A673 (cell line): ENCODE measurements around the gene RBM3. TPM values are rescaled to one million over a fixed set of nuclear protein-coding genes. Genes with fewer than 3 reads are reported as not detected.

Source experiments
- BruUV-seq: library from RNA; stranded (reverse); fragments of 400-500 nt; replicated peaks from 2 replicates; lab custom pipeline; 2021; lab: Mats Ljungman, UMichigan
- CTCF ChIA-PET: fragments of 300-600 bp; sonication (Branson Sonifier 250); formaldehyde crosslinking; loops from one replicate; lab custom pipeline; 2022; ENCODE audit warnings: antibody characterized with exemption; lab: Charles Lee
- POLR2A ChIA-PET: fragments of 300-600 bp; sonication (Branson Sonifier 250); formaldehyde crosslinking; loops from one replicate; lab custom pipeline; 2022; ENCODE audit warnings: antibody characterized with exemption; ENCODE audit not compliant: low non-redundant PET; lab: Charles Lee
- DNase-seq: peaks from one replicate; pipeline ENCODE4 v3.0.0-alpha.2; 2015; ENCODE audit warnings: low spot score
- H3K27ac ChIP-seq: fragments of 200-600 bp; sonication (generic); 2 replicates; pipeline ENCODE4 v1.5.1; 2016; ENCODE audit warnings: mixed run types, low read depth, mild to moderate bottlenecking, mixed read lengths, antibody characterized with exemption, low read length; ENCODE audit not compliant: poor library complexity, severe bottlenecking
- H3K27me3 ChIP-seq: fragments of 200-600 bp; sonication (generic); replicated peaks from 2 replicates; pipeline ENCODE4 v1.6.1; 2017; ENCODE audit warnings: mixed run types, low read depth, mild to moderate bottlenecking, mixed read lengths, antibody characterized with exemption, low read length; ENCODE audit not compliant: insufficient read depth, poor library complexity
- H3K36me3 ChIP-seq: fragments of 200-600 bp; sonication (generic); 2 replicates; pipeline ENCODE4 v1.6.1; 2016; ENCODE audit warnings: mixed run types, mild to moderate bottlenecking, mixed read lengths, antibody characterized with exemption, low read length; ENCODE audit not compliant: insufficient read depth, poor library complexity, severe bottlenecking
- H3K4me1 ChIP-seq: fragments of 200-600 bp; sonication (generic); 2 replicates; pipeline ENCODE4 v1.6.1; 2017; ENCODE audit warnings: mixed run types, mild to moderate bottlenecking, mixed read lengths, antibody characterized with exemption, low read length; ENCODE audit not compliant: insufficient read depth, poor library complexity, severe bottlenecking
- H3K4me3 ChIP-seq: fragments of 200-600 bp; sonication (generic); 2 replicates; pipeline ENCODE4 v1.5.1; 2016; ENCODE audit warnings: low read depth, mixed run types, mild to moderate bottlenecking, mixed read lengths, low read length; ENCODE audit not compliant: poor library complexity, severe bottlenecking
- H3K9me3 ChIP-seq: fragments of 200-600 bp; sonication (generic); 2 replicates; pipeline ENCODE4 v1.6.1; 2016; ENCODE audit warnings: mixed run types, low read depth, mild to moderate bottlenecking, mixed read lengths, antibody characterized with exemption, low read length; ENCODE audit not compliant: poor library complexity, severe bottlenecking
- EZH2 ChIP-seq: fragments of 200-600 bp; sonication (generic); IDR thresholded peaks from 2 replicates; pipeline ENCODE4 v1.6.1; 2017; ENCODE audit warnings: borderline replicate concordance, low read depth, mild to moderate bottlenecking, mixed read lengths, antibody characterized with exemption, low read length; ENCODE audit not compliant: poor library complexity, severe bottlenecking
- intact Hi-C: fragments of 100-400 bp; cut with micrococcal nuclease; formaldehyde crosslinking; loops from one replicate; pipeline ENCODE4 v1.10.0; 2022; ENCODE audit not compliant: unreplicated experiment
- total RNA-seq: library from RNA; stranded (reverse); gene quantifications from 2 replicates; pipeline ENCODE4 v1.2.3, GENCODE V29; 2021
- TF ChIP-seq, protein P1 (sequence below): fragments of 300-800, 200-600 bp; sonication (generic); conservative IDR thresholded peaks from 2 replicates; pipeline ENCODE4 v1.5.1; 2017; ENCODE audit warnings: low read depth, mild to moderate bottlenecking, antibody characterized with exemption, low read length, moderate library complexity, mixed read lengths

Gene RBM3
- total RNA-seq, 1 experiment from 2014 or later: 259 TPM

DNA sequence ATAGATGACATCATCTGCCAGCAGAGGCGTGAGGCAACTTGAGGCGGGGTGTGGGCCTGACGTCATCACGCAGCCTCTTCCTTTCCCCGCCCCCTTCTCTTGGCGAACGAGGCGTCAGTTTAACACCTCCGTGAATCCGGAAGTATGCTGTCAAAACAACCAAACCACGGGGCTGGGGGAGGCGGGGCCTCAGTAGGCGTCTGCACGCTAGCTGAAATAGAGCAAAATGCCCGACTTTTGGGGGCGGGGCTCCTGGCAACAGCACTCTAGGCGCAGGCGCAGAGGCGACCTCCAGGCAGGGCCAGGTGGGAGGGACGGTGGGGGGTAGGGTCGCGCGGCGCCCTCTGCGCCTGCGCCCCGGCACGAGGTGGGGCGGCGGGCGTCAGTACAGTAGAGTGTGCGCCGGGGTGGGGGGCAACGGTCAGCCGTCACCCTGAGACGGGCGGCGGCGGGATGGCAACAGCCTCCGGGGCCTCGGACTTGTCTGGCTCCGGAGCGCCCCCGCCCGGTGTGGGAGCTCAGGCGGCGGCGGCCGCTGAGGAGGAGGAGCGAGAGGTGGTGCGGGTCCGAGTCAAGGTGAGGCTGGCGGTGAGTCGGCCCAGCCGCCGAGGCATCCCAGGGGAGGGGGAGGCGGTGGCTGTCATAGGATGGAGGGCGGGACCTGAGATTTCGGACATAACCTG, 34.8 kb upstream of the RBM3 start, which contains the start of gene TBC1D25:
TSS of gene TBC1D25 (plus strand) at position 370 of the 683 bp plus-strand sequence. CDS start at position 454, 84 bp downstream.
- H3K27ac ChIP-seq: peak within 1 kb of the TSS; percentile 70
- no peaks in the 10 kb centered on the region for H3K27me3 ChIP-seq
- intact Hi-C loops: no loop called here
- peak within 1 kb of the TSS; percentile 71 for H3K4me3 ChIP-seq
- CTCF ChIA-PET: interaction anchor here (0.6 to 0.7 kb wide), 5 partner anchors 10 to 253 kb away, joined by 3 to 6 read pairs (median 6); no protein-coding TSS in a partner anchor
- no TSS peak for BruUV-seq
- TF ChIP-seq, protein P1, sequence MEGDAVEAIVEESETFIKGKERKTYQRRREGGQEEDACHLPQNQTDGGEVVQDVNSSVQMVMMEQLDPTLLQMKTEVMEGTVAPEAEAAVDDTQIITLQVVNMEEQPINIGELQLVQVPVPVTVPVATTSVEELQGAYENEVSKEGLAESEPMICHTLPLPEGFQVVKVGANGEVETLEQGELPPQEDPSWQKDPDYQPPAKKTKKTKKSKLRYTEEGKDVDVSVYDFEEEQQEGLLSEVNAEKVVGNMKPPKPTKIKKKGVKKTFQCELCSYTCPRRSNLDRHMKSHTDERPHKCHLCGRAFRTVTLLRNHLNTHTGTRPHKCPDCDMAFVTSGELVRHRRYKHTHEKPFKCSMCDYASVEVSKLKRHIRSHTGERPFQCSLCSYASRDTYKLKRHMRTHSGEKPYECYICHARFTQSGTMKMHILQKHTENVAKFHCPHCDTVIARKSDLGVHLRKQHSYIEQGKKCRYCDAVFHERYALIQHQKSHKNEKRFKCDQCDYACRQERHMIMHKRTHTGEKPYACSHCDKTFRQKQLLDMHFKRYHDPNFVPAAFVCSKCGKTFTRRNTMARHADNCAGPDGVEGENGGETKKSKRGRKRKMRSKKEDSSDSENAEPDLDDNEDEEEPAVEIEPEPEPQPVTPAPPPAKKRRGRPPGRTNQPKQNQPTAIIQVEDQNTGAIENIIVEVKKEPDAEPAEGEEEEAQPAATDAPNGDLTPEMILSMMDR: peak; percentile 44
- TF ChIP-seq EZH2: no peak
- DNase-seq: peak; percentile 97
- no peaks in the 10 kb centered on the region for H3K4me1 ChIP-seq
- no peaks in the 10 kb centered on the region for H3K36me3 ChIP-seq
- no peaks in the 10 kb centered on the region for H3K9me3 ChIP-seq
- POLR2A ChIA-PET: no interaction called here

DNA sequence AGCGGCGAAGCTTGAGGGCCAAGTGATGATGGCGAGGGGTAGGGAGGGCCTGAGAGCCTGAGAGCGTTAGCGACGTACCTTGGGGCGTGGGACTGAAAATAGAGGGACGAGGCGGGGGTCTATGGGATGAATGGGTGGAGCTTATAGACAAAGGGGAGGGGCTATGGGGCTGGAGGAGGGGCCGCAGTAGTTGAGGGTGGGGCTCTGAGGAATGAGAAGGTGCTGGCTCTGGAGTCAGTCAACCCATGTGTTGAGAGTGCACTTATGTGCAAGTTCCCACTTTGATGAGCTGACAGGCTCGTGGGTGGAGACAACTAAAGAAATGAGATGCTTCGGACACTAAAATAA, 34.3 kb upstream of the RBM3 start:
- POLR2A ChIA-PET: no interaction called here
- H3K36me3 ChIP-seq: no peaks in the 10 kb centered on the region
- BruUV-seq: no TSS peak
- intact Hi-C loops: no loop called here
- DNase-seq: peak; percentile 57
- peak overlapping the region; percentile 70 for H3K27ac ChIP-seq
- peak overlapping the region; percentile 71 for H3K4me3 ChIP-seq
- CTCF ChIA-PET: interaction anchor here (0.6 kb wide), 1 partner anchor 10 kb away, joined by 3 read pairs; no protein-coding TSS in a partner anchor
- no peaks in the 10 kb centered on the region for H3K9me3 ChIP-seq
- no peaks in the 10 kb centered on the region for H3K4me1 ChIP-seq
- TF ChIP-seq, protein P1: no peak
- no peak for TF ChIP-seq EZH2
- no peaks in the 10 kb centered on the region for H3K27me3 ChIP-seq

DNA sequence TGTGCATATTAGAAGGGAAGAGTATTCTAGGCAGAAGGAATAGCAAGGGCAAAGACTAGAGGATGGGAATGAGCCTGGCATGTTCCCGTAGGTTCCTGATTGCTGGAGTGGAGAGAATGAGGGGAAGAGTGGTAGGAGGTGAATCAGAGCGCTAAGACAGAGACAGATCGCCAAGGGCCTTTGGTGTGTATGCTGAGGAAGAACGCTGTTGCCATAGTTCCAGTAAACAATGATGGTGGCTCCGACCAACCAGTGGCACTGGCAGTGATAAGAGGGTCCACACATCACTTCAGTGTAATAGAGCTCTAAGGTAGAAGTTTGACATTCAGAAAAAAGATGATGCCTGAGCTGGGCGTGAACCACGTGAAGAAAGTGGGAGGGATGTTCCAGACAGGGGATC, 33.8 kb upstream of the RBM3 start:
- H3K4me1 ChIP-seq: no peaks in the 10 kb centered on the region
- no peaks in the 10 kb centered on the region for H3K27me3 ChIP-seq
- no peaks in the 10 kb centered on the region for H3K36me3 ChIP-seq
- BruUV-seq: TSS peak; percentile 42
- intact Hi-C loops: no loop called here
- ChIA-PET CTCF (no interaction called here), POLR2A (interaction anchor here (0.5 kb wide), 1 partner anchor 26 kb away, joined by 3 read pairs; no protein-coding TSS in a partner anchor)
- TF ChIP-seq, protein P1: no peak
- TF ChIP-seq EZH2: no peak
- H3K4me3 ChIP-seq: peak overlapping the region; percentile 71
- DNase-seq: no peak
- H3K27ac ChIP-seq: no peak overlapping the region
- H3K9me3 ChIP-seq: no peaks in the 10 kb centered on the region
